ENCODE data around the gene MICAL2. TPM values are rescaled to one million over a fixed set of nuclear protein-coding genes. Genes with fewer than 3 reads are reported as not detected.

Gene MICAL2
- total RNA-seq, 6 experiments from 2014 or later = 17.0 to 50.7 (median 35.9) TPM

GRCh38 chr11:12285811-12286222, 175.4 kb downstream of the MICAL2 start:
- H3K4me3 ChIP-seq = no peak overlapping the region
- intact Hi-C loops (cut with DNase I) = loop anchor here in 1 of 2 donors (10.0 kb wide), 1 partner anchor 351 kb away; no protein-coding TSS in a partner anchor
- TF ChIP-seq POLR2A (IDR thresholded peaks at IDR 0.05) (no peak), CTCF (IDR thresholded peaks at IDR 0.05) (no peak)
- WGBS (ENCODE audit: insufficient coverage, low coverage, low lambda C conversion rate, missing lambda C conversion rate) = 54% methylated on average over 3 of the region's 6 CpGs
- peak in 1 of 3 donors; percentile 26 for DNase-seq
- no peaks in the 10 kb centered on the region for H3K9me3 ChIP-seq
- no peak overlapping the region for H3K27ac ChIP-seq
- no peaks in the 10 kb centered on the region for H3K4me1 ChIP-seq
- no peak for ATAC-seq
- H3K36me3 ChIP-seq = no peaks in the 10 kb centered on the region
- H3K27me3 ChIP-seq = no peaks in the 10 kb centered on the region

- intact Hi-C loops (cut with DNase I) = loop anchor here in 1 of 2 donors (10.0 kb wide), 1 partner anchor 352 kb away; no protein-coding TSS in a partner anchor
- H3K4me3 ChIP-seq = no peak overlapping the region
- H3K27me3 ChIP-seq = no peaks in the 10 kb centered on the region
- DNase-seq (no peak), ATAC-seq (no peak)
- no peak overlapping the region for H3K27ac ChIP-seq
- WGBS (ENCODE audit: insufficient coverage, low coverage, low lambda C conversion rate, missing lambda C conversion rate) = 85% methylated on average over 6 of the region's 6 CpGs
- H3K9me3 ChIP-seq = no peaks in the 10 kb centered on the region
- no peaks in the 10 kb centered on the region for H3K36me3 ChIP-seq
- no peaks in the 10 kb centered on the region for H3K4me1 ChIP-seq
- TF ChIP-seq CTCF (IDR thresholded peaks at IDR 0.05) (no peak), POLR2A (IDR thresholded peaks at IDR 0.05) (no peak)
Observed at GRCh38 chr11:12286606-12287005, 176.2 kb downstream of the MICAL2 start.

GRCh38 chr11:12287009-12287373, 176.6 kb downstream of the MICAL2 start:
- no peaks in the 10 kb centered on the region for H3K36me3 ChIP-seq
- TF ChIP-seq POLR2A (IDR thresholded peaks at IDR 0.05) (no peak), CTCF (IDR thresholded peaks at IDR 0.05) (no peak)
- H3K9me3 ChIP-seq = no peaks in the 10 kb centered on the region
- no peaks in the 10 kb centered on the region for H3K27me3 ChIP-seq
- H3K4me3 ChIP-seq = no peak overlapping the region
- H3K4me1 ChIP-seq = no peaks in the 10 kb centered on the region
- H3K27ac ChIP-seq = no peak overlapping the region
- intact Hi-C loops (cut with DNase I) = loop anchor here in 1 of 2 donors (10.0 kb wide), 1 partner anchor 352 kb away; no protein-coding TSS in a partner anchor
- ATAC-seq = peak in 1 of 4 donors; percentile 20
- no peak for DNase-seq
- WGBS (ENCODE audit: insufficient coverage, low coverage, low lambda C conversion rate, missing lambda C conversion rate) = 30% methylated on average over 2 of the region's 2 CpGs

- Histone ChIP-seq H3K9me3 (no peaks in the 10 kb centered on the region), H3K36me3 (no peaks in the 10 kb centered on the region), H3K4me1 (no peaks in the 10 kb centered on the region), H3K4me3 (no peak overlapping the region), H3K27ac (no peak overlapping the region), H3K27me3 (no peaks in the 10 kb centered on the region)
- peak in 1 of 3 donors; percentile 43 for DNase-seq
- WGBS (ENCODE audit: insufficient coverage, low coverage, low lambda C conversion rate, missing lambda C conversion rate) = 71% methylated on average over 4 of the region's 13 CpGs
- ATAC-seq = peak in 2 of 4 donors; percentile 5 to 33
- intact Hi-C loops (cut with DNase I) = loop anchor here in 1 of 2 donors (10.0 kb wide), 1 partner anchor 353 kb away; no protein-coding TSS in a partner anchor
- TF ChIP-seq CTCF (IDR thresholded peaks at IDR 0.05) (no peak), POLR2A (IDR thresholded peaks at IDR 0.05) (no peak)
Observed at GRCh38 chr11:12287374-12288211, 177.2 kb downstream of the MICAL2 start.
